ENCODE measurements around the gene MYO3B. TPM values are rescaled to one million over a fixed set of nuclear protein-coding genes. Genes with fewer than 3 reads are reported as not detected.
"Not testable (repeated sequence)": the region's sequence is repeated elsewhere in the genome, so short reads cannot be mapped to it uniquely, and the experiment has no call there.

The MYO3B gene
- polyA plus RNA-seq, 3 donors from 2014 or later = not detected

GRCh38 chr2:170206805-170207407 is 29.0 kb downstream of the MYO3B start:
- H3K9me3 Mint-ChIP-seq = peaks cover 2 to 21% (median 9%) of the 10 kb centered on the region in 6 donors
- no peak overlapping the region for H3K27ac Mint-ChIP-seq
- peaks cover 0 to 3% (median 0%) of the 10 kb centered on the region in 3 donors for H3K36me3 Mint-ChIP-seq
- DNase-seq = no peak
- H3K4me1 Mint-ChIP-seq = no peaks in the 10 kb centered on the region
- H3K4me3 Mint-ChIP-seq = no peak overlapping the region
- H3K27me3 Mint-ChIP-seq (ENCODE audit: low read depth in 3 of 3) = peaks cover 0 to 2% (median 2%) of the 10 kb centered on the region in 3 donors

- H3K4me1 Mint-ChIP-seq = no peaks in the 10 kb centered on the region
- no peak for DNase-seq
These were observed 30.0 kb downstream of the MYO3B start for GRCh38 chr2:170207901-170208300.

DNA sequence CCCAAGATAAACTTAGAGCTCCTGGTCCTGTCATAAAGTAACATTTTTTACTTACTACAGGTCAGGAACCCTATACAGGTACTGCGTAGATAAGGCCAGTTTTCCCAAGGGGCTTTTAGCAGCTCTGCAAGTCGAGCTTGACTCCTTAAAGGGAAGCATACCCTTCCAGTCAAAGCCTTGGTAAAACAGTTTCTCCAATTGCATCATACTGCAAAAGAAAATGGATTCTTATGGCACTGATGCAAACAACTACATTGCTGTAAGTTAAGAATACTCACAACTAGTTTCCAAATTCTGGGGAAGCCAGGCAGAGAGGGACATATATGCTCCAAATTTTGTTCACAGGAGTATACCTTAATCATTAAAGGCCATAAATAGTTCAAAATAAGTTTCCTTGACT is 31.0 kb downstream of the MYO3B start:
- DNase-seq = no peak
- Mint-ChIP-seq H3K4me3 (no peak overlapping the region), H3K36me3 (peaks cover 0 to 3% (median 0%) of the 10 kb centered on the region in 3 donors), H3K4me1 (peaks cover 0 to 3% of the 10 kb centered on the region in 2 donors), H3K9me3 (peaks cover 2 to 21% (median 9%) of the 10 kb centered on the region in 6 donors), H3K27me3 (ENCODE audit: low read depth in 3 of 3) (peaks cover 0 to 4% (median 2%) of the 10 kb centered on the region in 3 donors), H3K27ac (no peak overlapping the region)

More at GRCh38 chr2:170207901-170208300, 30.0 kb downstream of the MYO3B start:
- Mint-ChIP-seq H3K4me3 (no peak overlapping the region), H3K36me3 (peaks cover 0 to 3% (median 0%) of the 10 kb centered on the region in 3 donors), H3K27me3 (ENCODE audit: low read depth in 3 of 3) (peaks cover 0 to 2% (median 2%) of the 10 kb centered on the region in 3 donors), H3K9me3 (peaks cover 2 to 21% (median 9%) of the 10 kb centered on the region in 6 donors), H3K27ac (no peak overlapping the region)

- Mint-ChIP-seq H3K27me3 (ENCODE audit: low read depth in 3 of 3) (peaks cover 0 to 4% (median 2%) of the 10 kb centered on the region in 3 donors), H3K4me1 (peaks cover 0 to 3% of the 10 kb centered on the region in 2 donors), H3K4me3 (no peak overlapping the region), H3K36me3 (peaks cover 0 to 3% (median 0%) of the 10 kb centered on the region in 3 donors), H3K9me3 (peaks cover 2 to 21% (median 7%) of the 10 kb centered on the region in 6 donors), H3K27ac (no peak overlapping the region)
- no peak for DNase-seq
These were observed 34.8 kb downstream of the MYO3B start for GRCh38 chr2:170212625-170213280.

DNA sequence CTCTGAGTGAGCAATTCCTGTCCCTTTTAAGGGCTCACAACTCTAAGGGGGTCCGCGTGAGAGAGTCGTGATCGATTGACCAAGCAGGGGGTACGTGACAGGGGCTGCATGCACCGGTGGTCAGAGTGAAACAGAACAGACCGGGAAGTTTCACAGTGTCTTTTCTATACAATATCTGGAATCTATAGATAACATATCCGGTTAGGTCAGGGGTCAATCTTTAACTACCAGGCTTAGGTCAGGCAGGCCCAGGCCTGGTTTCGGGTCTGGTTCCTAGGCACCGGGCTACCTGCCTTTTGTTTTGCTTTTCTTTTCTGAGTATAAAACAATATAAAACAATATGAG is 35.3 kb downstream of the MYO3B start:
- H3K4me3 Mint-ChIP-seq; H3K4me1 Mint-ChIP-seq; DNase-seq; H3K36me3 Mint-ChIP-seq; H3K27ac Mint-ChIP-seq; H3K27me3 Mint-ChIP-seq (ENCODE audit: low read depth in 3 of 3): not testable (repeated sequence)
- peaks cover 2 to 17% (median 7%) of the 10 kb centered on the region in 6 donors for H3K9me3 Mint-ChIP-seq

- no peak overlapping the region for H3K27ac Mint-ChIP-seq
- peaks cover 0 to 4% (median 2%) of the 10 kb centered on the region in 3 donors for H3K27me3 Mint-ChIP-seq (ENCODE audit: low read depth in 3 of 3)
- H3K4me3 Mint-ChIP-seq = no peak overlapping the region
- H3K36me3 Mint-ChIP-seq = peaks cover 0 to 3% (median 0%) of the 10 kb centered on the region in 3 donors
- H3K9me3 Mint-ChIP-seq = peaks cover 2 to 17% (median 7%) of the 10 kb centered on the region in 6 donors
- H3K4me1 Mint-ChIP-seq = peaks cover 0 to 3% of the 10 kb centered on the region in 2 donors
- no peak for DNase-seq
These were observed 35.7 kb downstream of the MYO3B start for GRCh38 chr2:170213651-170214050.

DNA sequence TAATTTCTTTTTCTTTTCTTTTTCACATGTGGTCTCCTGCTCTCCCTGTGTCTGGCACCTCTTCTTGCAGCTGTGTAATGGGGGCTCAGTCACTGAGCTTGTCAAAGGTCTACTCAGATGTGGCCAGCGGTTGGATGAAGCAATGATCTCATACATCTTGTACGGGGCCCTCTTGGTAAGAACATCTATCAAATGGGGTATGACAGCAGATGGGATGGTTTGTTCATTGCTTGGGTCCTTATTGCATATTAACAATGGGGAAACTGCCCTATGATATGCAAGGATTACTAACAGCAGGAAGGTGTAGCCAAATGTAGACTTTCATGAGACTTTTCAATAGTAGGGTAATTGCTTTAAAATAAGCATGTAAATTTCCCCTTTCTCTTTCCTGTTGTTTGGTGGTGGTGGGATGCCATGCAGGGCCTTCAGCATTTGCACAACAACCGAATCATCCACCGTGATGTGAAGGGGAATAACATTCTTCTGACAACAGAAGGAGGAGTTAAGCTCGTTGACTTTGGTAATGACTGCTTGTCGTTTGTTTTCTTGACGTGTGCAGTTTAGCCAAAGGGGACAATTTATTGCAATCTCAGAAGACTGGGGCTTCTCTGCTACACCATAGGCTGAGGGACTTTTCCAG is 36.5 kb downstream of the MYO3B start:
- Mint-ChIP-seq H3K9me3 (peaks cover 2 to 11% (median 7%) of the 10 kb centered on the region in 6 donors), H3K4me3 (no peak overlapping the region), H3K27me3 (ENCODE audit: low read depth in 3 of 3) (peaks cover 0 to 4% (median 2%) of the 10 kb centered on the region in 3 donors), H3K27ac (no peak overlapping the region), H3K4me1 (peaks cover 0 to 3% of the 10 kb centered on the region in 2 donors), H3K36me3 (peaks cover 0 to 3% (median 0%) of the 10 kb centered on the region in 3 donors)
- DNase-seq = no peak

- peaks cover 2 to 9% (median 7%) of the 10 kb centered on the region in 6 donors for H3K9me3 Mint-ChIP-seq
- H3K4me1 Mint-ChIP-seq = peaks cover 0 to 3% of the 10 kb centered on the region in 2 donors
- peaks cover 0 to 3% (median 0%) of the 10 kb centered on the region in 3 donors for H3K36me3 Mint-ChIP-seq
- H3K27me3 Mint-ChIP-seq (ENCODE audit: low read depth in 3 of 3) = peaks cover 0 to 4% (median 2%) of the 10 kb centered on the region in 3 donors
- no peak for DNase-seq
- no peak overlapping the region for H3K27ac Mint-ChIP-seq
- no peak overlapping the region for H3K4me3 Mint-ChIP-seq
These were observed 37.1 kb downstream of the MYO3B start for GRCh38 chr2:170215021-170215420.

- no peak for DNase-seq
- no peak overlapping the region for H3K4me3 Mint-ChIP-seq
- no peaks in the 10 kb centered on the region for H3K36me3 Mint-ChIP-seq
- peaks cover 0 to 3% of the 10 kb centered on the region in 2 donors for H3K4me1 Mint-ChIP-seq
- H3K27me3 Mint-ChIP-seq (ENCODE audit: low read depth in 3 of 3) = peaks cover 0 to 2% (median 1%) of the 10 kb centered on the region in 3 donors
- no peak overlapping the region for H3K27ac Mint-ChIP-seq
- H3K9me3 Mint-ChIP-seq = peaks cover 0 to 3% (median 0%) of the 10 kb centered on the region in 6 donors
These were observed 38.5 kb downstream of the MYO3B start for GRCh38 chr2:170216428-170216827.

- H3K4me3 Mint-ChIP-seq = no peak overlapping the region
- peaks cover 0 to 2% (median 2%) of the 10 kb centered on the region in 3 donors for H3K27me3 Mint-ChIP-seq (ENCODE audit: low read depth in 3 of 3)
- peaks cover 0 to 3% of the 10 kb centered on the region in 2 donors for H3K4me1 Mint-ChIP-seq
- DNase-seq = no peak
- H3K9me3 Mint-ChIP-seq = peaks cover 0 to 3% (median 0%) of the 10 kb centered on the region in 6 donors
- no peaks in the 10 kb centered on the region for H3K36me3 Mint-ChIP-seq
- H3K27ac Mint-ChIP-seq = no peak overlapping the region
These were observed 39.0 kb downstream of the MYO3B start for GRCh38 chr2:170216981-170217380.

- H3K36me3 Mint-ChIP-seq = no peaks in the 10 kb centered on the region
- no peak overlapping the region for H3K27ac Mint-ChIP-seq
- peaks cover 0 to 3% (median 0%) of the 10 kb centered on the region in 6 donors for H3K9me3 Mint-ChIP-seq
- peaks cover 0 to 3% (median 2%) of the 10 kb centered on the region in 3 donors for H3K27me3 Mint-ChIP-seq (ENCODE audit: low read depth in 3 of 3)
- no peak overlapping the region for H3K4me3 Mint-ChIP-seq
- H3K4me1 Mint-ChIP-seq = peaks cover 0 to 3% of the 10 kb centered on the region in 2 donors
- DNase-seq = no peak
These were observed 39.9 kb downstream of the MYO3B start for GRCh38 chr2:170217778-170218251.

GRCh38 chr2:170218456-170218855 is 40.5 kb downstream of the MYO3B start:
- DNase-seq = no peak
- no peak overlapping the region for H3K27ac Mint-ChIP-seq
- peaks cover 0 to 2% (median 2%) of the 10 kb centered on the region in 3 donors for H3K27me3 Mint-ChIP-seq (ENCODE audit: low read depth in 3 of 3)
- no peaks in the 10 kb centered on the region for H3K4me1 Mint-ChIP-seq
- H3K4me3 Mint-ChIP-seq = no peak overlapping the region
- H3K36me3 Mint-ChIP-seq = no peaks in the 10 kb centered on the region
- no peaks in the 10 kb centered on the region for H3K9me3 Mint-ChIP-seq

GRCh38 chr2:170218931-170219330 is 41.0 kb downstream of the MYO3B start:
- H3K27me3 Mint-ChIP-seq (ENCODE audit: low read depth in 3 of 3) = peaks cover 0 to 2% (median 2%) of the 10 kb centered on the region in 3 donors
- DNase-seq = no peak

More at GRCh38 chr2:170218931-170219330, 41.0 kb downstream of the MYO3B start:
- H3K4me1 Mint-ChIP-seq = no peaks in the 10 kb centered on the region
- H3K36me3 Mint-ChIP-seq = no peaks in the 10 kb centered on the region
- no peaks in the 10 kb centered on the region for H3K9me3 Mint-ChIP-seq
- no peak overlapping the region for H3K27ac Mint-ChIP-seq
- H3K4me3 Mint-ChIP-seq = no peak overlapping the region

Data from immature natural killer cell (primary cell).